HepG2 (cell line): ENCODE results near the gene OR4K17.

ENCODE experiments used
- POLR2A ChIP-seq, 2 experiments: IDR thresholded peaks; 2 replicates each; pipeline ENCODE4 v1.6.1; 2011; ENCODE audit warnings: low read depth in 2 of 2, low read length in 2 of 2, mild to moderate bottlenecking in 1 of 2, moderate library complexity in 1 of 2; ENCODE audit not compliant: insufficient read depth in 1 of 2
- ZNF530 ChIP-seq: sonication (generic); formaldehyde crosslinking; IDR thresholded peaks from 2 replicates; pipeline ENCODE4 v1.5.0; 2020; ENCODE audit warnings: low read depth, mild to moderate bottlenecking, missing genetic modification reagents

DNA sequence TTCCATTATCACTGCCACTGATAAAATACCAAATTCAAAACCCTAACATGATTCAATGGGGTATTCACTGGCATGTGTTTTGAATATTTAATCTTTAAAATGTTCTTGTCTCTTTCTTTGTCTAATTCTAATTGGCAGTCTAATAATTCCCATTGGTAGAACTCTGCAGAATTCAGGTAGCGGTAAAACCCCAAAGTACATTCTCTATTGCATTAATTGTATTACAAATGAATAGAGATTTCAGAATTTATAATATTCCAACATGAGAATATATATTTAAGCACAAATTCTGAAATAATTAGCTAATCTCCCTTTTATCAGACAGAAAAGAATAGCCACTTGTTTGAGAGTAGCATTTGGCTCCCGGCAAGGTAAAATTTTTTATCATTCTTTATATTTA lies 28.0 kb downstream of the OR4K17 start, which contains the start of gene OR4N5:
- TF ChIP-seq ZNF530 (CRISPR knock-in tag) (no peak), POLR2A (IDR thresholded peaks at IDR 0.05; ENCODE audit: insufficient read depth in 1 of 2, low read depth in 2 of 2, low read length in 2 of 2) (no peak)
